Heart right ventricle (tissue), 16 donors: ENCODE results near the gene PSMB10. TPM values are rescaled to one million over a fixed set of nuclear protein-coding genes. Genes with fewer than 3 reads are reported as not detected.

Source experiments
- ATAC-seq, 8 donors: fragments of 200-7000 bp; cut with Tn5 transposase; one replicate each; pipeline ENCODE4 v1.9.1; 2020; ENCODE audit warnings: mild to moderate bottlenecking in 8 of 8, moderate library complexity in 8 of 8, moderate number of reproducible peaks in 1 of 8
- DNase-seq, 2 donors: peaks; one replicate each; pipeline ENCODE4 v3.0.0-alpha.2; 2020
- H3K27ac ChIP-seq, 10 donors: fragments of 200-600 bp; sonication (generic) in 2 of 10; one replicate each; pipeline versions ENCODE4 v1.5.0 to v1.8.0; 2020 to 2022; ENCODE audit warnings: mild to moderate bottlenecking in 3 of 10
- H3K27me3 ChIP-seq, 7 donors: fragments of 200-600 bp; one replicate each; pipeline ENCODE4 v1.8.0; 2021 to 2022; ENCODE audit warnings: mild to moderate bottlenecking in 2 of 7
- H3K36me3 ChIP-seq, 9 donors: fragments of 200-600 bp; sonication (generic) in 1 of 9; one replicate each; pipeline versions ENCODE4 v1.5.0 to v1.8.0; 2020 to 2022; ENCODE audit warnings: mild to moderate bottlenecking in 2 of 9
- H3K4me1 ChIP-seq, 9 donors: fragments of 200-600 bp; sonication (generic) in 1 of 9; one replicate each; pipeline versions ENCODE4 v1.5.0 to v1.8.0; 2020 to 2022; ENCODE audit warnings: mild to moderate bottlenecking in 4 of 9
- H3K4me3 ChIP-seq, 10 donors: fragments of 200-600 bp; sonication (generic) in 2 of 10; one replicate each; pipeline versions ENCODE4 v1.5.0 to v1.8.0; 2020 to 2022; ENCODE audit warnings: mild to moderate bottlenecking in 7 of 10, moderate library complexity in 2 of 10
- H3K9me3 ChIP-seq, 11 donors: fragments of 200-600 bp in 10 of 11; sonication (generic) in 2 of 11; one replicate each; pipeline versions ENCODE4 v1.5.0 to v1.8.0; 2013 to 2022; ENCODE audit warnings: mild to moderate bottlenecking in 2 of 11, control low read depth in 1 of 11, moderate library complexity in 1 of 11
- WGBS, 2 donors: extraction: QIAGEN DNeasy Blood & Tissue Kit; methylation state at CpG; one replicate each; pipeline ENCODE4 v1.1.7; 2013; ENCODE audit warnings: inconsistent platforms in 1 of 2; 5-methylcytosine and 5-hydroxymethylcytosine counted together
- intact Hi-C, 10 donors: fragments of 100-400 bp; cut with DNase I; formaldehyde crosslinking; loops; one replicate each; pipeline versions ENCODE4 v1.11.1 to v1.14.2; 2022
- polyA plus RNA-seq, 2 donors: library from polyadenylated mRNA; stranded (reverse); fragments of 200-250 nt; gene quantifications; one replicate each; pipeline ENCODE4 v1.2.3, GENCODE V29; 2013
- total RNA-seq, 10 donors: library from RNA; stranded (reverse); fragmentation: NEBNext Ultra II Directional in 3 of 10; extraction: Animal tissue kit (Norgen Biotek cat#: 25700) in 3 of 10; gene quantifications; one replicate each; pipeline versions ENCODE4 v1.2.1 to v1.2.4, GENCODE V29; 2021 to 2023
- TF ChIP-seq, protein P1 (sequence below), 9 donors: fragments of 200-600 bp; sonication (generic) in 2 of 9; IDR thresholded peaks; one replicate each; pipeline versions ENCODE4 v1.5.0 to v1.8.0; 2021 to 2022; ENCODE audit warnings: antibody characterized with exemption in 9 of 9, mild to moderate bottlenecking in 5 of 9, moderate library complexity in 1 of 9
- donor health status: Arrhythmogenic right ventricular cardiomyopathy.
- donor health status: ischemic (EF 13 %, LVEDD 7.1; RV severe dilation, severe dysfunction).
- donor health status: healthy with polysubstance abuse.
- donor health status: DM: no; HTN: yes; CAD: no.
- donor health status: DM: no; HTN: no; CAD: no.
- donor health status: ischemic (EF 25% LVEDD 6.9; RV normal size, moderate dysfunction).
- donor health status: ischemic (EF 25% LVEDD 5.7; RV mildly dilated, moderate dysfunction).
- donor health status: healthy.
- donor health status: DM: yes; HTN: yes; CAD: no.
- donor health status: Ischemic cardiomyopathy.
- donor health status: ischemic (EF 35%, LVEDD 5.7; RV mildly dilated, moderate dysfunction).
- donor health status: nonischemic (EF 11% LVEDD 7.7; RV severe dilation, severe dysfunction).
- donor health status: DM: yes; HTN: yes; CAD: no.
- donor health status: PGD.
- donor health status: ischemic (EF 29% LVEDD 5.4; RV normal size, mild dysfunction).
- donor health status: nonischemic (EF 23%, LVEDD 6.1; RV moderate dilation, normal function).

PSMB10 gene
- total and polyA plus RNA-seq, 12 donors: 48.9 to 170 (median 63.6) TPM

DNA sequence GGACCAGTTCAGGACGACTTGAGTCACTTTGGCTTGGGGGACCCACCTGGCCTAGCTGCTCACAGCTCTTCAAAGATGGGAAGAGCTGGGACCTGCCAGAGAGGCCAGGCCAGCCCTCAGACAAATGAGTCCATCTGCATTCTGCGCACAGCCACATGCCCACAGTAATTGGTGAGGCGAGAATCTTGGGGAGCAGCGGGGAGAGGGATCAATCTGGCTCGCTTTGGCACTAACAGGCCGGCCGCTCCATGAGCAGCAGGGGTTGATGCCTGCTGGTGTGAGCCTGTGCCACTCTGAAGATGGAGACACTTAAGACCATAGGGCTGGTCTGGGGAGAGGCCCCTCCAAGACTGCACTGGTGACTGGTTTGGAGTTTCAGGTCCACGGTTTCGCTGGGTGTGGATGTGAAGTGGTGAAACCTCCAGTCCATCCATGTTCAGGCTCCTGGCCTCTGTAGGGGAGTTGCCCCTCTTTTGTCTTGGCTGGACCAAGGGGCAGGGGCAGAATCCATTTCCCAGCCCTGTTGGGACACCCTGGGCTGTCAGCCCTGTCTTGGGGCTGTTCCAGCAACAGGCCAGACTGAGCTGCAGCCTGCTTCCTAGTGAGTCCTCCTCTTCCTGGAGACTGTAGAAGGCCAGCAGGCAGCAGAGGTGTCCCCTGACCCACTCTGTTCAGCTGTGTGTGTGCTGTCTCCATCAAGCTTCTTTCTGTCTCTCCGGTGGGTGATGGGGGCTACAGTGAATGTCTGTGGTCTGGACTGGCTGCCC is 12.3 kb downstream of the PSMB10 start:
- WGBS, 2 donors: 86 to 93% methylated on average over 10 of the region's 10 CpGs
- peaks cover 5 to 81% (median 58%) of the 10 kb centered on the region in 9 donors for H3K4me1 ChIP-seq
- ATAC-seq: no peak

DNA sequence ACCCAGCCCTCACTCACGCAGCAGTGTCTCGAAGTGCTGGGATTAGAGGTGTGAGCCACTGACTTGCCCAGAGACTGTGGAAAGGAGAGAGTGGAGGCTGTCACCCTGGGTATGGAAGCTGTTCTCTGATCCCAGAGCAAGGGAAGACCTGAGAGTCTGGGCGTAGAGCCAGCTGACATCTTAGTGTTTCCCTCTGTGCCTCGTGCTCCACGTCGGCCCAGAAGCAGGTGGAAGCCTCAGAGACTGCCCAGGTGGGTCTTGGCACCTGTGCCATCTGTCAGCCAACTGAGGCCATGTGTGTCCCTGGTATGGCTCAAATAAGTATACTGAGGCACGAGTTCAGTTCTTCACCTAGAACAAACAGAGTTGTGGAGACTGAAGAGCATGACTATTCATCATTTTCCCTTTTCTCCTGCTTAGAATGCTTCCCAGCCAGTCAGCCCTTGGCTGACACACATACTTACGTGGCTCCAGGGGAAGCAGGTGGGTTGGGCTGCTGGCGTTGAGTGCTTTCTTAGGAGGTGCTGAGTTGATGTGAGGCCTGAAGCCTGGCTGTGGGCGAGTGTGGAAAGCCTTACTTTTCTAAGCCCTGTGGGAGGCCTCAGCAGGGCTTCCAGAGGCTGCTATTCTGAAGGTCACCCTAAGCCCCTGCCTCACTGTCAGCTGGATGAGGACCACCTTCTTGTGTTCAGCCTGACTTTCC is 13.1 kb downstream of the PSMB10 start:
- Histone ChIP-seq H3K4me1 (peaks cover 5 to 88% (median 63%) of the 10 kb centered on the region in 9 donors), H3K27ac (peak overlapping the region in 1 of 10 donors; percentile 16)
- peak in 3 of 8 donors; percentile 6 to 43 (median 35) for ATAC-seq

More for the DNA sequence above, 12.3 kb downstream of the PSMB10 start:
- Histone ChIP-seq H3K27ac (no peak overlapping the region), H3K9me3 (no peaks in the 10 kb centered on the region), H3K27me3 (no peaks in the 10 kb centered on the region), H3K4me3 (no peak overlapping the region), H3K36me3 (peaks cover 0 to 49% (median 10%) of the 10 kb centered on the region in 9 donors)
- intact Hi-C loops: loop anchor here in 4 of 10 donors (5.0 to 10.0 kb wide), 3 partner anchors 97 to 252 kb away; no protein-coding TSS in a partner anchor
- TF ChIP-seq, protein P1, sequence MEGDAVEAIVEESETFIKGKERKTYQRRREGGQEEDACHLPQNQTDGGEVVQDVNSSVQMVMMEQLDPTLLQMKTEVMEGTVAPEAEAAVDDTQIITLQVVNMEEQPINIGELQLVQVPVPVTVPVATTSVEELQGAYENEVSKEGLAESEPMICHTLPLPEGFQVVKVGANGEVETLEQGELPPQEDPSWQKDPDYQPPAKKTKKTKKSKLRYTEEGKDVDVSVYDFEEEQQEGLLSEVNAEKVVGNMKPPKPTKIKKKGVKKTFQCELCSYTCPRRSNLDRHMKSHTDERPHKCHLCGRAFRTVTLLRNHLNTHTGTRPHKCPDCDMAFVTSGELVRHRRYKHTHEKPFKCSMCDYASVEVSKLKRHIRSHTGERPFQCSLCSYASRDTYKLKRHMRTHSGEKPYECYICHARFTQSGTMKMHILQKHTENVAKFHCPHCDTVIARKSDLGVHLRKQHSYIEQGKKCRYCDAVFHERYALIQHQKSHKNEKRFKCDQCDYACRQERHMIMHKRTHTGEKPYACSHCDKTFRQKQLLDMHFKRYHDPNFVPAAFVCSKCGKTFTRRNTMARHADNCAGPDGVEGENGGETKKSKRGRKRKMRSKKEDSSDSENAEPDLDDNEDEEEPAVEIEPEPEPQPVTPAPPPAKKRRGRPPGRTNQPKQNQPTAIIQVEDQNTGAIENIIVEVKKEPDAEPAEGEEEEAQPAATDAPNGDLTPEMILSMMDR (IDR thresholded peaks at IDR 0.05): no peak
- DNase-seq: no peak

DNA sequence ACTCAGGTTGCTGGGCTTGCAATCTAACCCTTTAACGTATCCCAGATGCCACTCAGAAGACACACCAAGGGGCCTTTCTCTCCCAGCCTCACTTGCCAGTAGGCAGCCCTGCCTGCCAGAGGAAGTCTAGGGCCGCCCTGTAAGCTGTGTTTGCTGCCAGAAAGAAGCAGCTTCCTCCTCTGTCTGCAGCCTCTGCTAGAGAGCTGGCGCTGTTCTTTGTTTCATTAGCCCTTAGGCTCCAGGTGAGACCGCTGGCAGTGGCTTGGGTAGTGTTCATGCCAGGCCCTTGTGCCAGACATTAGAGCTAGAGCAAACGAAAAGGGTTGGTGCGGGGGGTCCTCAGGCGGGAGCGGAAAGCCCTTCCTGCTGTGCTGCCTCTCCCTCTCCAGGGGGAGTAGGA is 13.9 kb downstream of the PSMB10 start:
- no peak for ATAC-seq

More for the DNA sequence above, 13.1 kb downstream of the PSMB10 start:
- intact Hi-C loops: loop anchor here in 4 of 10 donors (5.0 to 10.0 kb wide), 3 partner anchors 96 to 251 kb away; no protein-coding TSS in a partner anchor
- peaks cover 0 to 45% (median 5%) of the 10 kb centered on the region in 9 donors for H3K36me3 ChIP-seq
- no peaks in the 10 kb centered on the region for H3K27me3 ChIP-seq
- H3K9me3 ChIP-seq: no peaks in the 10 kb centered on the region
- no peak overlapping the region for H3K4me3 ChIP-seq
- no peak for DNase-seq
- TF ChIP-seq, protein P1 (IDR thresholded peaks at IDR 0.05): no peak
- WGBS, 2 donors: 40 to 60% methylated on average over 10 of the region's 10 CpGs

More for the DNA sequence above, 13.9 kb downstream of the PSMB10 start:
- H3K9me3 ChIP-seq: no peaks in the 10 kb centered on the region
- H3K4me1 ChIP-seq: peaks cover 8 to 92% (median 69%) of the 10 kb centered on the region in 9 donors
- peak overlapping the region in 2 of 10 donors; percentile 4 to 19 for H3K27ac ChIP-seq
- H3K36me3 ChIP-seq: peaks cover 0 to 43% (median 4%) of the 10 kb centered on the region in 9 donors
- no peaks in the 10 kb centered on the region for H3K27me3 ChIP-seq
- 77 to 79% methylated on average over 8 of the region's 8 CpGs for WGBS, 2 donors
- DNase-seq: no peak
- H3K4me3 ChIP-seq: no peak overlapping the region
- intact Hi-C loops: loop anchor here in 4 of 10 donors (5.0 to 10.0 kb wide), 3 partner anchors 95 to 250 kb away; no protein-coding TSS in a partner anchor
- TF ChIP-seq, protein P1 (IDR thresholded peaks at IDR 0.05): no peak
